H1 (cell line): ENCODE measurements around the gene IGFL3. TPM values are rescaled to one million over a fixed set of nuclear protein-coding genes. Genes with fewer than 3 reads are reported as not detected.

ENCODE experiments used
- BCL11A ChIP-seq, 2 experiments: IDR thresholded peaks; one replicate each; pipeline ENCODE4 v1.6.1; 2011; ENCODE audit warnings: low read depth in 2 of 2, low read length in 2 of 2, mild to moderate bottlenecking in 2 of 2
- BRCA1 ChIP-seq: IDR thresholded peaks from 2 replicates; pipeline ENCODE4 v1.6.1; 2012; ENCODE audit warnings: low read depth, low read length, improper control_type of control experiment
- CHD7 ChIP-seq: fragments of 300-600 bp; sonication (generic); IDR thresholded peaks from 2 replicates; pipeline ENCODE4 v1.7.1; 2012; ENCODE audit warnings: low read length, moderate library complexity, mild to moderate bottlenecking, inconsistent platforms; ENCODE audit not compliant: insufficient replicate concordance
- EGR1 ChIP-seq: IDR thresholded peaks from 2 replicates; pipeline ENCODE4 v1.6.1; 2011; ENCODE audit warnings: low read depth, low read length, borderline replicate concordance
- GABPA ChIP-seq: IDR thresholded peaks from 2 replicates; pipeline ENCODE4 v1.6.1; 2011; ENCODE audit warnings: mild to moderate bottlenecking, low read length, moderate library complexity, borderline replicate concordance; ENCODE audit not compliant: insufficient read depth
- RAD21 ChIP-seq, 2 experiments: IDR thresholded peaks in 1 of 2; conservative IDR thresholded peaks in 1 of 2; 2 replicates each; pipeline ENCODE4 v1.6.1; 2011; ENCODE audit warnings: low read depth in 2 of 2, low read length in 2 of 2, improper control_type of control experiment in 1 of 2, inconsistent platforms in 1 of 2, mild to moderate bottlenecking in 1 of 2, moderate library complexity in 1 of 2
- SIN3A ChIP-seq, 2 experiments: IDR thresholded peaks in 1 of 2; conservative IDR thresholded peaks in 1 of 2; 2 replicates each; pipeline ENCODE4 v1.6.1; 2011 to 2012; ENCODE audit warnings: low read length in 2 of 2, improper control_type of control experiment in 1 of 2, low read depth in 1 of 2, mild to moderate bottlenecking in 1 of 2
- SP2 ChIP-seq: IDR thresholded peaks from 2 replicates; pipeline ENCODE4 v1.6.1; 2012; ENCODE audit warnings: mild to moderate bottlenecking, low read length, inconsistent platforms
- TAF7 ChIP-seq: optimal IDR thresholded peaks from 2 replicates; pipeline ENCODE3; 2011; ENCODE audit warnings: low read depth, mild to moderate bottlenecking, inconsistent platforms, low read length, moderate library complexity, borderline replicate concordance
- polyA plus RNA-seq, 7 experiments: library from polyadenylated mRNA; depleted of rRNA in 3 of 7; stranded (reverse) in 5 of 7; unstranded in 2 of 7; fragments of >200 nt in 5 of 7; fragments of 200-250 nt in 2 of 7; gene quantifications; 1 replicate in 5 of 7; 2 replicates in 1 of 7; 4 replicates in 1 of 7; pipeline versions ENCODE4 v1.2.1 to v1.2.3, GENCODE V29; 2011 to 2013; ENCODE audit warnings: missing spikeins in 2 of 7, mixed read lengths in 2 of 7
- total RNA-seq: library from RNA; stranded (reverse); fragmentation: NEBNext Ultra II Directional; extraction: Animal tissue kit (Norgen Biotek cat#: 25700); gene quantifications from 2 replicates; pipeline ENCODE4 v1.2.1, GENCODE V29; 2021

The IGFL3 gene
- total and polyA plus RNA-seq, 2 of the 8 experiments (the other 6 are each of a cell fraction or from before 2014, with no cell fraction given), result 0.12 TPM; not detected in 1

- TF ChIP-seq CHD7 (no peak), SP2 (no peak), EGR1 (peak; percentile 65; the same call in 1 of the 2 replicates), RAD21 (IDR thresholded peaks at IDR 0.05 in 1 of 2, conservative IDR thresholded peaks at IDR 0.05 in 1 of 2; ENCODE audit: low read depth in 2 of 2, low read length in 2 of 2) (peak; percentile 94 to 97), GABPA (no peak), BRCA1 (no peak), SIN3A (conservative IDR thresholded peaks at IDR 0.05 in 1 of 2, IDR thresholded peaks at IDR 0.05 in 1 of 2; ENCODE audit: low read depth in 1 of 2, low read length in 2 of 2) (peak; percentile 22 to 34; a peak in 1 of 4 replicates), TAF7 (peak; percentile 83), BCL11A (IDR thresholded peaks at IDR 0.05; ENCODE audit: low read depth in 2 of 2, low read length in 2 of 2) (no peak)
Observed at GRCh38 chr19:46076951-46077814, 47.3 kb downstream of the IGFL3 start (continued).
